Thoracic aorta (tissue), 2 donors: ENCODE data around the gene MMP11. TPM values are rescaled to one million over a fixed set of nuclear protein-coding genes. Genes with fewer than 3 reads are reported as not detected.

Source experiments
- ATAC-seq: fragments of 150-250 bp; one replicate; pipeline ENCODE4 v1.8.0; 2017; ENCODE audit warnings: low read depth; ENCODE audit not compliant: insufficient number of reproducible peaks, low FRiP score
- DNase-seq: peaks from one replicate; pipeline ENCODE4 v3.0.0-alpha.2; 2020; ENCODE audit warnings: low spot score
- H3K27ac ChIP-seq, 2 donors: fragments of 200-600 bp; sonication (generic); 1 replicate in 1 of 2; 2 replicates in 1 of 2; pipeline ENCODE4 v1.5.1; 2016; ENCODE audit warnings: mild to moderate bottlenecking in 2 of 2, moderate library complexity in 2 of 2
- H3K27me3 ChIP-seq: fragments of 200-600 bp; sonication (generic); replicated peaks from 2 replicates; pipeline ENCODE4 v1.6.0; 2016; ENCODE audit warnings: mild to moderate bottlenecking; ENCODE audit not compliant: insufficient read depth
- H3K36me3 ChIP-seq: fragments of 200-600 bp; sonication (generic); one replicate; pipeline ENCODE4 v1.5.1; 2016
- H3K4me1 ChIP-seq, 2 donors: fragments of 200-600 bp; sonication (generic); 1 replicate in 1 of 2; 2 replicates in 1 of 2; pipeline versions ENCODE4 v1.5.1 to v1.6.0; 2016; ENCODE audit warnings: low read depth in 2 of 2, mild to moderate bottlenecking in 1 of 2; ENCODE audit not compliant: control insufficient read depth in 1 of 2
- H3K4me3 ChIP-seq: fragments of 200-600 bp; sonication (generic); 2 replicates; pipeline ENCODE4 v1.5.1; 2016; ENCODE audit warnings: mild to moderate bottlenecking
- H3K9me3 ChIP-seq: fragments of 200-600 bp; sonication (generic); 2 replicates; pipeline ENCODE4 v1.5.1; 2016
- CTCF ChIP-seq: fragments of 200-600 bp; sonication (generic); IDR thresholded peaks from one replicate; pipeline ENCODE4 v1.5.1; 2019; ENCODE audit warnings: antibody characterized with exemption
- total RNA-seq, 2 donors: library from RNA; depleted of rRNA; stranded (reverse); fragments of >200 nt; gene quantifications; one replicate each; pipeline versions ENCODE4 v1.1.0 to v1.2.3, GENCODE V29; 2016

The MMP11 gene
- total RNA-seq, 2 donors from 2014 or later: 2.0 to 10.2 TPM

- DNase-seq (no peak), ATAC-seq (no peak)
- Histone ChIP-seq H3K27ac (no peak overlapping the region), H3K9me3 (no peaks in the 10 kb centered on the region), H3K27me3 (no peaks in the 10 kb centered on the region), H3K36me3 (no peaks in the 10 kb centered on the region), H3K4me3 (no peak overlapping the region), H3K4me1 (peaks cover 0 to 17% of the 10 kb centered on the region in 2 donors)
- TF ChIP-seq CTCF: no peak
Measured at GRCh38 chr22:23777776-23778576, 5.3 kb downstream of the MMP11 start.

- H3K27me3 ChIP-seq: no peaks in the 10 kb centered on the region
- H3K4me1 ChIP-seq: peaks cover 0 to 11% of the 10 kb centered on the region in 2 donors
- no peaks in the 10 kb centered on the region for H3K9me3 ChIP-seq
- H3K4me3 ChIP-seq: no peak overlapping the region
- no peak overlapping the region for H3K27ac ChIP-seq
- no peaks in the 10 kb centered on the region for H3K36me3 ChIP-seq
- DNase-seq (no peak), ATAC-seq (no peak)
- TF ChIP-seq CTCF: no peak
Measured at GRCh38 chr22:23778577-23778900, 5.9 kb downstream of the MMP11 start.

GRCh38 chr22:23779083-23779482 is 6.4 kb downstream of the MMP11 start:
- ATAC-seq (no peak), DNase-seq (no peak)
- TF ChIP-seq CTCF: no peak
- Histone ChIP-seq H3K27me3 (no peaks in the 10 kb centered on the region), H3K4me3 (no peak overlapping the region), H3K36me3 (no peaks in the 10 kb centered on the region), H3K9me3 (no peaks in the 10 kb centered on the region), H3K27ac (no peak overlapping the region), H3K4me1 (peaks cover 0 to 8% of the 10 kb centered on the region in 2 donors)

- ATAC-seq (no peak), DNase-seq (no peak)
- Histone ChIP-seq H3K27ac (no peak overlapping the region), H3K4me1 (peaks cover 0 to 2% of the 10 kb centered on the region in 2 donors), H3K36me3 (no peaks in the 10 kb centered on the region), H3K4me3 (no peak overlapping the region), H3K27me3 (no peaks in the 10 kb centered on the region), H3K9me3 (no peaks in the 10 kb centered on the region)
- no peak for TF ChIP-seq CTCF
Measured at GRCh38 chr22:23779731-23780130, 7.1 kb downstream of the MMP11 start.

GRCh38 chr22:23780146-23780748 is 7.6 kb downstream of the MMP11 start:
- DNase-seq (no peak), ATAC-seq (no peak)
- no peaks in the 10 kb centered on the region for H3K36me3 ChIP-seq
- H3K4me3 ChIP-seq: no peak overlapping the region
- no peak for TF ChIP-seq CTCF
- no peaks in the 10 kb centered on the region for H3K4me1 ChIP-seq
- H3K9me3 ChIP-seq: no peaks in the 10 kb centered on the region
- no peaks in the 10 kb centered on the region for H3K27me3 ChIP-seq
- no peak overlapping the region for H3K27ac ChIP-seq
